Measurements from ENCODE around the gene PIK3R5.

PIK3R5 gene, protein sequence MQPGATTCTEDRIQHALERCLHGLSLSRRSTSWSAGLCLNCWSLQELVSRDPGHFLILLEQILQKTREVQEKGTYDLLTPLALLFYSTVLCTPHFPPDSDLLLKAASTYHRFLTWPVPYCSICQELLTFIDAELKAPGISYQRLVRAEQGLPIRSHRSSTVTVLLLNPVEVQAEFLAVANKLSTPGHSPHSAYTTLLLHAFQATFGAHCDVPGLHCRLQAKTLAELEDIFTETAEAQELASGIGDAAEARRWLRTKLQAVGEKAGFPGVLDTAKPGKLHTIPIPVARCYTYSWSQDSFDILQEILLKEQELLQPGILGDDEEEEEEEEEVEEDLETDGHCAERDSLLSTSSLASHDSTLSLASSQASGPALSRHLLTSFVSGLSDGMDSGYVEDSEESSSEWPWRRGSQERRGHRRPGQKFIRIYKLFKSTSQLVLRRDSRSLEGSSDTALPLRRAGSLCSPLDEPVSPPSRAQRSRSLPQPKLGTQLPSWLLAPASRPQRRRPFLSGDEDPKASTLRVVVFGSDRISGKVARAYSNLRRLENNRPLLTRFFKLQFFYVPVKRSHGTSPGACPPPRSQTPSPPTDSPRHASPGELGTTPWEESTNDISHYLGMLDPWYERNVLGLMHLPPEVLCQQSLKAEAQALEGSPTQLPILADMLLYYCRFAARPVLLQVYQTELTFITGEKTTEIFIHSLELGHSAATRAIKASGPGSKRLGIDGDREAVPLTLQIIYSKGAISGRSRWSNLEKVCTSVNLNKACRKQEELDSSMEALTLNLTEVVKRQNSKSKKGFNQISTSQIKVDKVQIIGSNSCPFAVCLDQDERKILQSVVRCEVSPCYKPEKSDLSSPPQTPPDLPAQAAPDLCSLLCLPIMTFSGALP

GRCh38 chr17:8965394-8966168, at the start of gene PIK3R5:
TSS of gene PIK3R5 (minus strand) at chr17:8965707. CDS start at chr17:8911494, 54,213 bp downstream.
- Histone ChIP-seq H3K36me3 (ENCODE audit: control insufficient read depth in 5 of 5, insufficient read depth in 5 of 5, low read length in 5 of 5) (no peaks in the 10 kb centered on the region), H3K27ac (ENCODE audit: low read depth, low read length) (no peak within 1 kb of the TSS), H3K9ac (ENCODE audit: low read length in 5 of 5) (peak within 1 kb of the TSS in 3 of 5 donors; percentile 11 to 55 (median 43)), H3K4me3 (ENCODE audit: low read depth in 1 of 5, low read length in 5 of 5) (peak within 1 kb of the TSS; percentile 36 to 69 (median 59)), H3K9me3 (ENCODE audit: control insufficient read depth in 5 of 5, low read length in 5 of 5) (peaks cover 0 to 3% (median 0%) of the 10 kb centered on the region in 5 donors), H3K4me1 (ENCODE audit: control insufficient read depth in 5 of 5, insufficient read depth in 5 of 5, low read length in 5 of 5) (peaks cover 0 to 26% (median 0%) of the 10 kb centered on the region in 5 donors), H3K27me3 (ENCODE audit: control insufficient read depth in 5 of 5, insufficient read depth in 4 of 5, low read length in 5 of 5) (peaks cover 19 to 33% (median 19%) of the 10 kb centered on the region in 5 donors)

DNA sequence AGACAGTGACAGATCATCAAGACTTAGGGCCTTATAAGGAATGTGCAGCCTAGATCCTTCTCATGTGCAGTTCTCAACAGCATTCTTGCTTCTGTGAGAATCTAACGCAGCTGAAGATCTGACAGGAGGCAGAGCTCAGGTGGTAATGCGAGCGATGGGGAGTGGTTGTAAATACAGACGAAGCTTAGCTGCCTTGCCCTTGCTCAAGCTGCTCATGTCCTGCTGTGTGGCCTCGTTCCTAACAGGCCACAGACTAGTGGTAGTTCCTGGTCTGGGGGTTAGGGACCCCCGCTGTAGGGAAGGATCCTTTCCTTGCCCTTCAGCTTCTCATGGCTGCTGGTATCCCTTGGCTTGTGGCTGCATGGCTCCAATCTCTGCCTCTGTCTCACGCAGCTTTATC, 45.5 kb upstream of the PIK3R5 start:
- H3K4me1 ChIP-seq (ENCODE audit: control insufficient read depth in 5 of 5, insufficient read depth in 5 of 5, low read length in 5 of 5): no peaks in the 10 kb centered on the region
- H3K9me3 ChIP-seq (ENCODE audit: control insufficient read depth in 5 of 5, low read length in 5 of 5): no peaks in the 10 kb centered on the region
- H3K27me3 ChIP-seq (ENCODE audit: control insufficient read depth in 5 of 5, insufficient read depth in 4 of 5, low read length in 5 of 5): peaks cover 4 to 14% (median 10%) of the 10 kb centered on the region in 5 donors
- H3K27ac ChIP-seq (ENCODE audit: low read depth, low read length): no peak overlapping the region
- H3K36me3 ChIP-seq (ENCODE audit: control insufficient read depth in 5 of 5, insufficient read depth in 5 of 5, low read length in 5 of 5): no peaks in the 10 kb centered on the region
- H3K9ac ChIP-seq (ENCODE audit: low read length in 5 of 5): no peak overlapping the region
- H3K4me3 ChIP-seq (ENCODE audit: low read depth in 1 of 5, low read length in 5 of 5): no peak overlapping the region

DNA sequence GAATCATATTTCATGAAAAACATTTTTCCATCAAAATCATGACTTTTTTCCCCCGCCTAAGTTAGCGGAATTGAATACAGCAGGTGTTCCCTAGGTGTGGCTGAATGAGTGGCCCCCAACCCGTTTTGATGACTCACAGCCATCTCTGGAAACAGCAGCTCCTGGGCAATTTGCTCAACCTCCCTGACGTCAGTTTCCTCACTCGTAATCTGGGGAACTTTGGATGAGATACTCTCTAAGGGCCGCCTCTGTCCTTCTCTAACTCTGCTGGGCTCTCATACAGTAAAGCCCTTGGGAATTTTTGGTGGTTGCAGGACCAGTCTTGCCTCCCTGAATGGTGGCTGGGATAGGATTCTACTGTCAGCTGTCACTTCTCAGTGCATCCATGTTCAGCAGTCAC, 44.2 kb upstream of the PIK3R5 start:
- Histone ChIP-seq H3K4me1 (ENCODE audit: control insufficient read depth in 5 of 5, insufficient read depth in 5 of 5, low read length in 5 of 5) (peaks cover 0 to under 1% (median 0%) of the 10 kb centered on the region in 5 donors), H3K36me3 (ENCODE audit: control insufficient read depth in 5 of 5, insufficient read depth in 5 of 5, low read length in 5 of 5) (no peaks in the 10 kb centered on the region), H3K9me3 (ENCODE audit: control insufficient read depth in 5 of 5, low read length in 5 of 5) (no peaks in the 10 kb centered on the region), H3K4me3 (ENCODE audit: low read depth in 1 of 5, low read length in 5 of 5) (no peak overlapping the region), H3K27me3 (ENCODE audit: control insufficient read depth in 5 of 5, insufficient read depth in 4 of 5, low read length in 5 of 5) (peaks cover 12 to 24% (median 21%) of the 10 kb centered on the region in 5 donors), H3K27ac (ENCODE audit: low read depth, low read length) (no peak overlapping the region), H3K9ac (ENCODE audit: low read length in 5 of 5) (no peak overlapping the region)

DNA sequence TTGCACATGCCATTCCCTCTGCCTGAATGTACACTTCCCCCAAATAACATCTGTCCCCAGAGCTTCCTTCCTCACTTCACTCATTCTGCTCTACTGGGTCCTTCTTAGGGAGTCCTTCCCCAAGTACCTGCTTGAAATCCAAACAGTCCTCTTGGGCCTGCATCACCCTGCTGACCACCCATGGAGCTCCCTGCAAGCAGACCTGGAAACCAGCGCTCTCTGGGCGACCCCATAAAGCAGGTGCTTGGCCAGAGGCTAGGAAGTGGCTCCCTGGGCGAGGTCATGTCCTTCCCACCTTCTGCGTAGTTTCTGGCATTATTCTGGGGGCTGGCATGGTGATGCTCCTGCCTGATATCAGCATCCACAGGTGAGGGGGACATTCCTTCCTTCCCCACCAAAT, 43.6 kb upstream of the PIK3R5 start:
- peaks cover 17 to 28% (median 28%) of the 10 kb centered on the region in 5 donors for H3K27me3 ChIP-seq (ENCODE audit: control insufficient read depth in 5 of 5, insufficient read depth in 4 of 5, low read length in 5 of 5)
- peaks cover 0 to 7% (median 6%) of the 10 kb centered on the region in 5 donors for H3K4me1 ChIP-seq (ENCODE audit: control insufficient read depth in 5 of 5, insufficient read depth in 5 of 5, low read length in 5 of 5)
- no peaks in the 10 kb centered on the region for H3K36me3 ChIP-seq (ENCODE audit: control insufficient read depth in 5 of 5, insufficient read depth in 5 of 5, low read length in 5 of 5)
- H3K9ac ChIP-seq (ENCODE audit: low read length in 5 of 5): no peak overlapping the region
- H3K9me3 ChIP-seq (ENCODE audit: control insufficient read depth in 5 of 5, low read length in 5 of 5): no peaks in the 10 kb centered on the region
- H3K4me3 ChIP-seq (ENCODE audit: low read depth in 1 of 5, low read length in 5 of 5): no peak overlapping the region
- H3K27ac ChIP-seq (ENCODE audit: low read depth, low read length): no peak overlapping the region

DNA sequence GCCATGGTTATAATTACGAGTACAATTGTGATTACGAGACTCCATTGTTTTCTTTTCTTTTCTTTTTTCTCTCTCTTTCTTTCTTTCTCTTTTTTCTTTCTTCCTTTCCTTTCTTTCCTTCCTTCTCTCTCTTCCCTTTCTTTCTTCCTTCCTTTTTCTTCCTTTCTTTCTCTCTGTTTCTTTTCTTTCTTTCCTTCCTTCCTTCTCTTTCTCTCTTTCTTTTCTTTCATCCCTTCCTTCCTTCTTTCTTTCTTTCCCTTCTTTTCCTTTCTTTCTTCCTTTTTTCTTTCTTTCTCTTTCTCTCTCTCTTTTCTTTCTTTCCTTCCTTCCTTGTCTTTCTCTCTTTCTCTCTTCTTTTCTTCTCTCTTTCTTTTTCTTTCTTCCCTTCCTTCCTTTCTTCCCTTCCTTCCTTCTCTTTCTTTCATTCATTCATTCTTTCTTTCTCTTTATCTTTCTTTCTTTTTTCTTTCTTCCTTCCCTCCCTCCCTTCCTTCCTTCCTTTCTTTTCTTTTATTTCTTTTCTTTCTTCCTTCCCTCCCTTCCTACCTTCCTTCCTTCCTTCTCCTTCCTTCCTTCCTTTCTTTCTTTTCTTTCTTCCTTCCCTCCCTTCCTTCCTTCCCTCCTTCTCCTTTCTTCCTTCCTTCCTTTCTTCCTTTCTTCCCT, 41.7 kb upstream of the PIK3R5 start:
- Histone ChIP-seq H3K36me3 (ENCODE audit: control insufficient read depth in 5 of 5, insufficient read depth in 5 of 5, low read length in 5 of 5) (no peaks in the 10 kb centered on the region), H3K27me3 (ENCODE audit: control insufficient read depth in 5 of 5, insufficient read depth in 4 of 5, low read length in 5 of 5) (peaks cover 29 to 39% (median 32%) of the 10 kb centered on the region in 5 donors), H3K4me1 (ENCODE audit: control insufficient read depth in 5 of 5, insufficient read depth in 5 of 5, low read length in 5 of 5) (peaks cover 0 to 20% (median 14%) of the 10 kb centered on the region in 5 donors), H3K9ac (ENCODE audit: low read length in 5 of 5) (no peak overlapping the region), H3K27ac (ENCODE audit: low read depth, low read length) (no peak overlapping the region), H3K4me3 (ENCODE audit: low read depth in 1 of 5, low read length in 5 of 5) (no peak overlapping the region), H3K9me3 (ENCODE audit: control insufficient read depth in 5 of 5, low read length in 5 of 5) (no peaks in the 10 kb centered on the region)

- no peak overlapping the region for H3K27ac ChIP-seq (ENCODE audit: low read depth, low read length)
- peaks cover 0 to 20% (median 14%) of the 10 kb centered on the region in 5 donors for H3K4me1 ChIP-seq (ENCODE audit: control insufficient read depth in 5 of 5, insufficient read depth in 5 of 5, low read length in 5 of 5)
- H3K9ac ChIP-seq (ENCODE audit: low read length in 5 of 5): no peak overlapping the region
- no peak overlapping the region for H3K4me3 ChIP-seq (ENCODE audit: low read depth in 1 of 5, low read length in 5 of 5)
- H3K27me3 ChIP-seq (ENCODE audit: control insufficient read depth in 5 of 5, insufficient read depth in 4 of 5, low read length in 5 of 5): peaks cover 29 to 40% (median 32%) of the 10 kb centered on the region in 5 donors
- H3K9me3 ChIP-seq (ENCODE audit: control insufficient read depth in 5 of 5, low read length in 5 of 5): no peaks in the 10 kb centered on the region
- no peaks in the 10 kb centered on the region for H3K36me3 ChIP-seq (ENCODE audit: control insufficient read depth in 5 of 5, insufficient read depth in 5 of 5, low read length in 5 of 5)
Observed at GRCh38 chr17:9006175-9006767, 40.8 kb upstream of the PIK3R5 start.

DNA sequence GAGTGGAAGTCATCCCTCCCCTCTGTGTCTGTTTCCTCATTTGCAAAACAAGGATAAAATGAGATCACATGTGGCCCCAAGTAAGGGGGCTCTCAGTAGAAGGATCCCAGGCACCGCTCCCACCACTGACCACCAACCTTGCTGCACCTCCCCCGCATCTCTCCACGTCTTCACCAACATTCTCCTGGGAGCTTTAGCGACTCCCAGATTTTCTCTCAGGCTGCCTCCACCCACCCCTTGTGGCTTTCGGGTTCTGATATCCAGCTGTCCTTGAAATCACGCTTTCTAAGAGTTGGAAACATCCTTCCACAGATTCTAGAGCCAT, 39.4 kb upstream of the PIK3R5 start:
- H3K27ac ChIP-seq (ENCODE audit: low read depth, low read length): no peak overlapping the region
- peaks cover 29 to 40% (median 31%) of the 10 kb centered on the region in 5 donors for H3K27me3 ChIP-seq (ENCODE audit: control insufficient read depth in 5 of 5, insufficient read depth in 4 of 5, low read length in 5 of 5)
- no peaks in the 10 kb centered on the region for H3K36me3 ChIP-seq (ENCODE audit: control insufficient read depth in 5 of 5, insufficient read depth in 5 of 5, low read length in 5 of 5)
- H3K4me3 ChIP-seq (ENCODE audit: low read depth in 1 of 5, low read length in 5 of 5): no peak overlapping the region
- peaks cover 0 to 20% (median 14%) of the 10 kb centered on the region in 5 donors for H3K4me1 ChIP-seq (ENCODE audit: control insufficient read depth in 5 of 5, insufficient read depth in 5 of 5, low read length in 5 of 5)
- peaks cover 0 to 3% (median 0%) of the 10 kb centered on the region in 5 donors for H3K9me3 ChIP-seq (ENCODE audit: control insufficient read depth in 5 of 5, low read length in 5 of 5)
- H3K9ac ChIP-seq (ENCODE audit: low read length in 5 of 5): no peak overlapping the region

DNA sequence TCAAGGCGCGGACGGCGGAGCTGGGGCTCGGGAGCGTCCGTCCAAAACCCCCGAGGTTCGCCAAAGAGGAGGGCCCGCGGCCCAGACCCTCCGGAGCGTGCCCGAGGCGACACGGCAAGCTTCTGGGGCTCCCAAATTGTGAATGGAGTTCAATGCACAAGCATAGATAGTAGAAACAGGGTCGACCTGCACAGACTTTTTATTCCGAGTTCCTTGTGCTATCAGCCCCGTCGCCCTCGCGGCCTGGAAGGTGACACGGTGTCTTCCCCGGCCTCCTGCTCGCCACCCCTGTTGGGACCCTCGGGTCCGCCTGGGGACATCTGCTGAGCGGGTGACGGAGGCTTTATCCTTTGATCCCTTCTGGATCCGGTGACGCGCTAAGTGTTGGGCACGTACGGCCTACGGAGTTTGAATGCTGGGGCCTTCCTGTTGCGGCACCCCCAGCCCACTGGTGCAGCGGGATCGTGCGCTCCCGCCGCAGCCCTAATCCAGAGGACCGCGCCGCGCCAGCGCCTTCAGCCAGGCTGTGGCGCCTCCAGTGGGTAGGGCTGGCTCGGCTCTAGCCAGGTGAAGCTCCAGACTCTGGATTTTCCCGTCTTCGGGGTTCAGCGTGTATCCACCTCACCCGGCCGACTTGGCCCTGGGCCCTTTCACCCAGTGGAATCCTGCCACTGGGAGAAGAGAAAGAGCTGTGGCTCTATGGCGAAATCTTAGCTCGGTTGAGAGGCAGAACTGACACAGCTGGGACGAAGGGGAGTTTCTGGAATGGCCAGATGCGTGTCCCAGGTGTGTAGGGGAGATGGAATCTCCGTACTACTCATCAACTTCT, 38.8 kb upstream of the PIK3R5 start:
- Histone ChIP-seq H3K9me3 (ENCODE audit: control insufficient read depth in 5 of 5, low read length in 5 of 5) (peaks cover 0 to 4% (median 0%) of the 10 kb centered on the region in 5 donors), H3K4me3 (ENCODE audit: low read depth in 1 of 5, low read length in 5 of 5) (peak overlapping the region in 4 of 5 donors; percentile 18 to 46 (median 33)), H3K27ac (ENCODE audit: low read depth, low read length) (no peak overlapping the region), H3K4me1 (ENCODE audit: control insufficient read depth in 5 of 5, insufficient read depth in 5 of 5, low read length in 5 of 5) (peaks cover 0 to 20% (median 14%) of the 10 kb centered on the region in 5 donors), H3K36me3 (ENCODE audit: control insufficient read depth in 5 of 5, insufficient read depth in 5 of 5, low read length in 5 of 5) (no peaks in the 10 kb centered on the region), H3K9ac (ENCODE audit: low read length in 5 of 5) (no peak overlapping the region), H3K27me3 (ENCODE audit: control insufficient read depth in 5 of 5, insufficient read depth in 4 of 5, low read length in 5 of 5) (peaks cover 25 to 40% (median 30%) of the 10 kb centered on the region in 5 donors)
